ENCODE data around the gene PDHA2.

GRCh38 chr4:95889662-95890061 lies 49.8 kb downstream of the PDHA2 start:
- TF ChIP-seq YY1 (IDR thresholded peaks at IDR 0.05; ENCODE audit: insufficient read depth, insufficient read length) (no peak), ZNF274 (IDR thresholded peaks at IDR 0.05; ENCODE audit: low read depth, low read length) (no peak), SUZ12 (IDR thresholded peaks at IDR 0.05; ENCODE audit: extremely low read depth, insufficient read depth, insufficient read length) (no peak)
